Measurements from ENCODE around the gene PLXDC2. TPM values are rescaled to one million over a fixed set of nuclear protein-coding genes. Genes with fewer than 3 reads are reported as not detected.

The PLXDC2 gene
- total RNA-seq, 1 donor from 2014 or later = 51.3 TPM

GRCh38 chr10:20314431-20314830 lies 498.2 kb downstream of the PLXDC2 start:
- Histone ChIP-seq H3K27me3 (no peaks in the 10 kb centered on the region), H3K27ac (no peak overlapping the region), H3K36me3 (no peaks in the 10 kb centered on the region), H3K9me3 (no peaks in the 10 kb centered on the region), H3K4me3 (no peak overlapping the region), H3K4me1 (no peaks in the 10 kb centered on the region)
- DNase-seq (ENCODE audit: extremely low spot score in 2 of 2) = no peak
- TF ChIP-seq POLR2AphosphoS5 (IDR thresholded peaks at IDR 0.05; ENCODE audit: insufficient read depth in 1 of 2, low read depth in 1 of 2) (no peak), POLR2A (IDR thresholded peaks at IDR 0.05) (no peak), CTCF (IDR thresholded peaks at IDR 0.05) (no peak)
- intact Hi-C loops (cut with DNase I) = no loop called here

- TF ChIP-seq POLR2AphosphoS5 (IDR thresholded peaks at IDR 0.05; ENCODE audit: insufficient read depth in 1 of 2, low read depth in 1 of 2) (no peak), POLR2A (IDR thresholded peaks at IDR 0.05) (no peak), CTCF (IDR thresholded peaks at IDR 0.05) (no peak)
- Histone ChIP-seq H3K4me3 (no peak overlapping the region), H3K27me3 (no peaks in the 10 kb centered on the region), H3K36me3 (no peaks in the 10 kb centered on the region), H3K27ac (no peak overlapping the region), H3K9me3 (no peaks in the 10 kb centered on the region), H3K4me1 (no peaks in the 10 kb centered on the region)
- intact Hi-C loops (cut with DNase I) = no loop called here
- no peak for DNase-seq (ENCODE audit: extremely low spot score in 2 of 2)
Measured at GRCh38 chr10:20327954-20328353, 511.7 kb downstream of the PLXDC2 start.

- Histone ChIP-seq H3K27me3 (no peaks in the 10 kb centered on the region), H3K9me3 (no peaks in the 10 kb centered on the region), H3K4me1 (no peaks in the 10 kb centered on the region), H3K27ac (no peak overlapping the region), H3K4me3 (no peak overlapping the region), H3K36me3 (no peaks in the 10 kb centered on the region)
- DNase-seq (ENCODE audit: extremely low spot score in 2 of 2) = no peak
- TF ChIP-seq POLR2A (IDR thresholded peaks at IDR 0.05) = no peak
- intact Hi-C loops (cut with DNase I) = no loop called here
Measured at GRCh38 chr10:20330246-20330645, 514.0 kb downstream of the PLXDC2 start.

GRCh38 chr10:20334559-20334958 lies 518.3 kb downstream of the PLXDC2 start:
- no peak for DNase-seq (ENCODE audit: extremely low spot score in 2 of 2)
- intact Hi-C loops (cut with DNase I) = no loop called here
- H3K36me3 ChIP-seq = no peaks in the 10 kb centered on the region
- H3K27ac ChIP-seq = no peak overlapping the region
- no peak for TF ChIP-seq CTCF (IDR thresholded peaks at IDR 0.05)
- TF ChIP-seq POLR2AphosphoS5 (IDR thresholded peaks at IDR 0.05; ENCODE audit: insufficient read depth in 1 of 2, low read depth in 1 of 2) = no peak
- TF ChIP-seq POLR2A (IDR thresholded peaks at IDR 0.05) = no peak
- no peaks in the 10 kb centered on the region for H3K9me3 ChIP-seq
- no peak overlapping the region for H3K4me3 ChIP-seq
- no peaks in the 10 kb centered on the region for H3K27me3 ChIP-seq
- no peaks in the 10 kb centered on the region for H3K4me1 ChIP-seq

Small RNA genes lying within 50 kb of the gene (small RNA-seq; reads per million reads assigned to genes)
- not detected for gene RNU6-1212P

All from vagina (tissue), 2 donors.